GM23248 (cell line): ENCODE data around the gene WNK2.

Experiments
- EZH2 ChIP-seq: fragments of 200-600 bp; sonication (generic); IDR thresholded peaks from 2 replicates; pipeline ENCODE4 v1.6.1; 2018; ENCODE audit warnings: antibody characterized with exemption, mild to moderate bottlenecking; ENCODE audit not compliant: insufficient read depth, poor library complexity, severe bottlenecking
- EZH2phosphoT487 ChIP-seq: fragments of 200-600 bp; sonication (generic); IDR thresholded peaks from 2 replicates; pipeline ENCODE4 v1.6.1; 2018; ENCODE audit warnings: antibody characterized with exemption, moderate library complexity, mild to moderate bottlenecking, low read depth; ENCODE audit not compliant: insufficient read depth

GRCh38 chr9:93256878-93257807 lies 73.2 kb downstream of the WNK2 start:
- TF ChIP-seq EZH2 = no peak
- no peak for TF ChIP-seq EZH2phosphoT487
